AG04450 (cell line): Measurements from ENCODE around the gene EML6. TPM values are rescaled to one million over a fixed set of nuclear protein-coding genes. Genes with fewer than 3 reads are reported as not detected.
A peak's percentile ranks its signal among the peaks of the same experiment; 100 is the strongest.

Source experiments
- CTCF ChIA-PET: fragments of 300-600, 350-600 bp; formaldehyde crosslinking; extraction: SDS; loops from one replicate; lab custom pipeline; 2022; ENCODE audit warnings: antibody characterized with exemption, inconsistent platforms; lab: Charles Lee
- POLR2A ChIA-PET: fragments of 350-600 bp; formaldehyde crosslinking; extraction: SDS; loops from one replicate; lab custom pipeline; 2021; ENCODE audit warnings: antibody characterized with exemption, inconsistent platforms; lab: Yijun Ruan, JAX
- DNase-seq: peaks from one replicate; pipeline ENCODE4 v3.0.0-alpha.2; 2011; ENCODE audit warnings: low read depth, low spot score
- H3K27ac ChIP-seq: one replicate; pipeline ENCODE4 v1.5.1; 2012; ENCODE audit warnings: low read depth, low read length, control low read depth
- H3K27me3 ChIP-seq: one replicate; pipeline ENCODE4 v1.6.0; 2012; ENCODE audit warnings: low read length; ENCODE audit not compliant: control insufficient read depth, insufficient read depth
- H3K4me3 ChIP-seq: 2 replicates; pipeline ENCODE4 v1.5.1; 2011; ENCODE audit warnings: mild to moderate bottlenecking, low read depth, low read length, control low read depth
- H3K9me3 ChIP-seq: 2 replicates; pipeline ENCODE4 v1.5.1; 2012; ENCODE audit warnings: low read length; ENCODE audit not compliant: control insufficient read depth, insufficient read depth
- CTCF ChIP-seq: IDR thresholded peaks from 2 replicates; pipeline ENCODE4 v1.5.1; 2011; ENCODE audit warnings: low read depth, low read length, control low read depth, inconsistent platforms
- polyA plus RNA-seq: library from polyadenylated mRNA; depleted of rRNA; stranded (reverse); fragments of >200 nt; gene quantifications from 2 replicates; pipeline ENCODE4 v1.2.3, GENCODE V29; 2011

Gene EML6
- polyA plus RNA-seq, 1 experiment = 0.30 TPM

DNA sequence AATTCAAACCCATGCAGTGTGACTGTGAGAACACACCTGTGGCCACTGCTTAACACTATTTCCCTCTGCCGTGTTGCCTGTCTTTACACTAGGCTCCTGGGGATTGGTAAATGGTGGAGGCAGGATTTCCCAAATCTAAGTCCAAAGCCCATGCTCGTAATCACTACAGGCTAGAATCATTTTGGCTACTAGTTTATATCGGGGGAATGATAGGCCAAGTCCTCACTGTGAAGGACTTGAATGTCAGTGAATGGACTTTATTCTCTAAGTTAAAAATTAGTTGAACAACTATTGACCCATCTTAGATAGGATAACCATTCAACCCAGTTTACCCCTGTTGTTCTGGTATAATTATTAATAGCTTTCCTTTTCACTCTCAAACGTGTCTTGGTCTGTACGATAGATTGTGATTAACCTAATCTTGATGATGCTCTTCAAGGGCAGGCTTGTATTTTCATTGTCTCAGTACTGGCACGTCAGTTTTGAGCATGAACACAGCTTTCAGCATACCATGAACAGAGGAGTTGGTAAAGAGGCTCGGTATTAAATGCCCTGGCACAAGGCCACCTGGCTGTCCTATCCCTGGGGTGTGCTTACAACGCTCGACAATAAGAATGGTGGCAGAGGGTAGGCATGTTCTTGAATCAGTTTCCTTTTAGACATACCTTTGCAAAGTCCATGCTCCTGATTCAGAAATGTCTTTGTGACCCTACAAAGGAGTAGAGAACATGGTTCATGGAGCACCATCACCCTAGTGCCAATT is 177.9 kb downstream of the EML6 start:
- Histone ChIP-seq H3K27ac (no peak overlapping the region), H3K9me3 (no peaks in the 10 kb centered on the region), H3K27me3 (no peaks in the 10 kb centered on the region), H3K4me3 (no peak overlapping the region)
- ChIA-PET CTCF (interaction anchor here (0.6 to 3.4 kb wide), 3 partner anchors 83 to 968 kb away, joined by 5 to 91 read pairs (median 8); no protein-coding TSS in a partner anchor), POLR2A (no interaction called here)
- DNase-seq = no peak
- TF ChIP-seq CTCF = no peak

DNA sequence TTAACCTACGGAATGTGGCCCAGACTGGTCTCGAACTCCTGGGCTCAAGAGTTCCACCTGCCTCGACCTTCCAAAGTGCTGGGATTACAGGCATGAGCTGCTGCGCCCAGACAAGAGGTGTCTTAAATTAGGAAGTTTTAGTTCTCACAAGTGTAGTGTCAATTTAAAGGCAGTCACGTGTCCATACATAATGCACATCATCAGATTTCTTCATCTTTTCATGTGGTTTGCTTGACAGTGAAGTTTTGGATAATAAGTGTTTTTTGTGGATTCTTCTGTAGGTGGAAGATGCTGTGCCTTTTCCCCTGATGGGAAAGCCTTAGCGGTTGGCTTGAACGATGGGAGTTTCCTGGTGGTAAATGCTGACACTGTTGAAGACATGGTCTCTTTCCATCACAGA is 179.3 kb downstream of the EML6 start:
- DNase-seq = no peak
- POLR2A ChIA-PET = no interaction called here
- no peak for TF ChIP-seq CTCF
- Histone ChIP-seq H3K4me3 (no peak overlapping the region), H3K27me3 (no peaks in the 10 kb centered on the region), H3K9me3 (no peaks in the 10 kb centered on the region), H3K27ac (no peak overlapping the region)
- CTCF ChIA-PET = no interaction called here

- no peak for TF ChIP-seq CTCF
- CTCF ChIA-PET = interaction anchor here (0.6 kb wide), 1 partner anchor 137 kb away, joined by 4 read pairs; no protein-coding TSS in a partner anchor
- peak overlapping the region; percentile 65 for H3K27ac ChIP-seq
- no peaks in the 10 kb centered on the region for H3K27me3 ChIP-seq
- DNase-seq = peak; percentile 90
- POLR2A ChIA-PET = interaction anchor here (1.0 kb wide), 1 partner anchor 146 kb away, joined by 4 read pairs; the partner anchor contains the start of gene RTN4
- no peaks in the 10 kb centered on the region for H3K9me3 ChIP-seq
- no peak overlapping the region for H3K4me3 ChIP-seq
Measured at GRCh38 chr2:54903736-54904554, 180.5 kb downstream of the EML6 start.

DNA sequence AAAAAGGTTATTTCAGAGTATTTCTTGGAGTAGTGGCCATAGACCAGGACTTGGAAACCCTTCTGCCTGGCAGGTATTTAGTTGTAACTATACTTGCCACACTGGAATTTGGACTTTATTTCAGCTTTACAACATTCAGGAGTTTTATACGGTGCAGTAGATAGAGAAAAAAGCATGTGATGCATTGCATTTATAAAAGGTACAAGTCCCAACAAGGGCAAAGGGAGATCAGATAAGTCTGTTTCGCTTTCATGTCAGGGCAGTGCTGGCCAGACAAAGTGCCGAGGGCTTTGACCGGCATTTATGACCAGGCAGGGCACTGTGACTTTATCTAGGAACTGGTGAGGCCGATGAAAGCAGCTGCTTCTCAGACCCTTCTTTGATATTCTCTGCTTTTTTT is 181.4 kb downstream of the EML6 start:
- Histone ChIP-seq H3K27ac (no peak overlapping the region), H3K4me3 (no peak overlapping the region)
- TF ChIP-seq CTCF = no peak

More for the DNA sequence above, 181.4 kb downstream of the EML6 start:
- DNase-seq = no peak
- ChIA-PET CTCF (no interaction called here), POLR2A (no interaction called here)
- Histone ChIP-seq H3K9me3 (no peaks in the 10 kb centered on the region), H3K27me3 (no peaks in the 10 kb centered on the region)
